Erythroblast (primary cell): ENCODE data around the gene UBAC2.

Source experiments
- GATA1 ChIP-seq: IDR thresholded peaks from 2 replicates; pipeline ENCODE4 v1.6.1; 2011; ENCODE audit warnings: low read depth, mild to moderate bottlenecking, control low read depth, low read length, moderate library complexity
- POLR2A ChIP-seq: IDR thresholded peaks from 2 replicates; pipeline ENCODE4 v1.6.1; 2011; ENCODE audit warnings: mild to moderate bottlenecking, low read length

DNA sequence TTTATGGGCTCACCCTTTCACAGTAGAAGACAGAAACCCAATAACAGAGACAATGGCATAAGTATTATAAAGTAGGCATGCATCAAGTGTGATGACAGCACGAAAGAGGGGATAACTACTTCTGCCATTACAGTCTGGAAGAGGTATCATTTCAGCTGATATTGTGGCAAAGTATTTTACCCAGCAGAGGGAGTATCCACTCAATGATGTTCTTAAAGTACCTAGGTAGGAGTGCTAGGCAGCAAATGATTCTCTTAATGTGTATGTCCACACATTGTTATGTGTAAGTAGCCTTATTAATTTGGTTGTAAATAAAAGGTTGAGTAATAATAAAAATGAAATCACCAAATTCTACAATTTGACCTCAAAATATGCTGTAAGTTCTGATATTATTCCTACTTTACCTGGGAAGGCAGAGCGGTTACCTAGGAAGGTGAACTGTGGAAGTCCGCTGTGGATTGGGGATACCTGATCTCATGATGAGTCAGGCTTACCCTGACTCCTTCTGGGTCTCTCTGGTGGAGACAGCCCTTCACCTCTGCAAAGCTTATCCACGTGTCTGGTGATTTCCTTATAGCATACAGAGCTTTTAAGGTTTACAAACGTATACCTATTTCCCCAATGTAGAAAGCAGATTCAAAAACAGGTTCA lies 4.1 kb upstream of the UBAC2 start:
- TF ChIP-seq POLR2A, result no peak
- no peak for TF ChIP-seq GATA1
